ENCODE results near the gene WDR38.
"Not testable (repeated sequence)": the region's sequence is repeated elsewhere in the genome, so short reads cannot be mapped to it uniquely, and the experiment has no call there.

The WDR38 gene

DNA sequence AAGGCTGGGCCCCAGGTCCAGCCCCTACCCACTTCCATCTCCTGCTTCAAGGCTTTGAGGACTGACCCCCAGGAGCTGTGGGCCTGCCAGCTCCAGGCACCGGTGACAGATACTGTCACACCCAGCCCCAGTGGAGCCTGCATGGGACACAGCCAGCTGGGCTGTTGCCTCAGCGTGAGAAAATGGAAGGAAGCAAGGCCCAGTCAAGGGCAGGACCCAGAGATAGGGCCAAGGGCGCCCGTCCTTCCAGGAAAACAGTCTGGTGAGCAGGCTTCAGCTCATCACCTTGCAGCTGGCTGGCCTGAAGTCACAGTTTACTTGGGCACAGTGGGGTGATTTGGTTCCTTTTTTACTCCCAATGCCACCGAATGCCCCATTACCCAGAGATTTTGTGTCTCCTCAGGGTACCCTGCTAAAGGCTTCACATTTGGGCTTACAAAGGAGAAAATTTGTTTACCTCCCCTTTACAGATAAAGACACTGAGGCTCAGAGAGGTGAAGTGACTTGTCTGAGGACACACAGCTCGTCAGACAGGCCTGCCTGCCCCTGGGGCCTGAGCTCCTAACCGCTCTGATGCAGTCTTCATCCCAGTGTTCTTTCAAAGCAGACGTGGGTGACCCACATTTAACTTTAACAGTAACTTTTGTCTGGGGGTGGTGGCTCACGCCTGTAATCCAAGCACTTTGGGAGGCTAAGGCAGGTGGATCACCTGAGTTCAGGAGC, 21.5 kb upstream of the WDR38 start:
- in situ Hi-C loops (cut with HindIII; ENCODE audit: low sequenced_read_pairs), result no loop called here

DNA sequence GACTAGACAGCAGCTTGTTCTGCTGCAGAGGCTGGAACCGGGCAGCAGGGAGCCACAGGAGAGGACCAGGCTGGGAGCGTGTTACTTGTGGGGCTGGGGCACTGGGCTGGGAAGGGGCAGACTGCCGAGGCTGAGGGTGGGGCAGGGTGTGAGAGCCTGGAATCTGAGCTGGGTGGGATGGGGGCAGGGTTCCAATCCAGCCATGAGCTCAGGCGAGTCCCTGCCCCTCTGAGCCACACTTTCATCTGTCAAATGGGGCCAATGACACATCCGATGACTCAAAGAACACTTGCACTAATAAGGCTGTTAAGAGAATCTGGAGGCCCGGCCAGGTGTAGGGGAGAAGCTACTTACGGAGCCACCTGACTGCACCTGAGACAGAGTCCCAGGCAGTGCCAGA, 18.7 kb upstream of the WDR38 start:
- in situ Hi-C loops (cut with HindIII; ENCODE audit: low sequenced_read_pairs), result no loop called here

DNA sequence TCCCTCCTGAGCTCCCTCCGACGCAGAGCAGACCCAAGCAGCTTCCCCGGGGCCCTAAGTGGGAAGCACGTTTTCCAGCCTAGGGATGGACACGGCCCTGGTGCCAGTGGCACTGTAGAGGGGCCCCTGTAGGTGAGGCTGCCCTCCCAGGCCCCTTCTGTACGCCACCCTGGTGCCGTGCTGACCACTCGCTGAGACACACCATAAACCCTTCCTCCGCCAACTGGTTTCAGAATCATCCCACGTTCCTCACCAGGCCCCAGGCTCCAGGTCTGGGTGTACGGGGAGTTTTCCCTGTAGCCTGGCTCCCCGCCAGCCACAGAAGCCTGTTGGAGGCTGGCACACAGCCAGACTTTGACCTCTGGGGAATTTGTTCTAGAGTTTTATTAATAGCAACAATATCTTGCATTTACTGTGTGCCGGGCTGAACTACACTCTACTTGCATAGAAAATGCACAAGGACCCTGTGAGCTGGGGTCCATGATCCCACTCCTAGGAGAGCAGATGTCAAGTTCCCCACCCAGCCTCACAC, 18.2 kb upstream of the WDR38 start:
- in situ Hi-C loops (cut with HindIII; ENCODE audit: low sequenced_read_pairs), result no loop called here

- in situ Hi-C loops (cut with HindIII; ENCODE audit: low sequenced_read_pairs), result not testable (repeated sequence)
These were observed 15.1 kb upstream of the WDR38 start for GRCh38 chr9:124838132-124838531.

GRCh38 chr9:124838567-124839275, 14.5 kb upstream of the WDR38 start:
- in situ Hi-C loops (cut with HindIII; ENCODE audit: low sequenced_read_pairs), result not testable (repeated sequence)

GRCh38 chr9:124839612-124840299, 13.5 kb upstream of the WDR38 start:
- in situ Hi-C loops (cut with HindIII; ENCODE audit: low sequenced_read_pairs), result no loop called here

DNA sequence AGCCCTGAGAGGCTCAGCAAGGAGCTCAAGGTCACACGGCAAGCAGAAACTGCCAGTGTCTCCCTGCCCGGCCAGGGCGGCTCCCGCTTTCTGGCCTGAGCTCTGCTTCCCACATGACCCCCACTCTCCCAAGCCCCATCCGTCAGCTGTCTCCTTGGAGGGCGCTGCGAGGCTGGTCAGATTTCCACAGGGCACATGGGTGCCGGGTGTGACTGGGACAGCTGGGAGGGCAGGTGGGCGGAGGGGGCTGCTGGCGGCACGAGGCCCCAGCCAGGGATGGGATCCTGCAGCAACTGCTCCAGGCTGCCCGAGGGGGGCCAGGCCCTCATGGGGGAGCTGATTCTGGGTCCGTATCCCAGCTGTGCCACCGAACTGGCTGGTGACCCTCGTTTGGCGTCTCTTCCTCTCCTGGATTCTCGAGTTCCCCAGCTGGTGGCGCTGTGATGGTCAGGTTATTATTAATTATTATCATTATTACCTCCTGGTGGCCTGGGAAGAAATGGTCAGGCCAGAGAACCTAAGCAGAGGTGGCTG, 12.9 kb upstream of the WDR38 start:
- in situ Hi-C loops (cut with HindIII; ENCODE audit: low sequenced_read_pairs), result no loop called here

GRCh38 chr9:124841075-124841821, 12.0 kb upstream of the WDR38 start:
- in situ Hi-C loops (cut with HindIII; ENCODE audit: low sequenced_read_pairs), result no loop called here

DNA sequence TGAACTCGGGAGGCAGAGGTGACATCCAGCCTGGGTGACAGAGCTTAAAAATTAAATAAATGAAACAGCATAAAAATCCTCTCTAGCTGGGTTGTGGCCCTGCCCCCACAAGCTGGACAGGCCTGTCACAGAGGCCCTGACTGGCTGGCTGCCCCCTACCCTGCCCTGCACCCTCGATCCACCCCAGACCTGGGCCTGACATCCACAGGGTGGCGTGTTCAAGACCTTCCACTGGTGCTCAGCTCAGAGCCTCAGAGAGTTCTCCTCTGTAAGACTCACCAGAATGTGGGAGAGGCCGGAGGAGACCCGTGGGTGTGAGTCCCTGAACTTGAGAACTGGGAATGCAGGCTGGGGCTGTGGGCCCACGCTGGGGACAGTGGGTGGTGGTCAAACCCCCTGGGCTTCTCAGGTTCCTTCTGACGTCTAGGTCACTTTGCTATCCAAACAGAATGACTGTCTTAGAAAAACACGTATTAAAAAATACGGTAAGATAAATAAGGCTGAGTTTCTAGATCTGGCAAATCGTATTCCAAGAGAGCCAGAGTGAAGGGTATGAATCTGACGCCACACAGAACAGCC, 9.7 kb upstream of the WDR38 start:
- in situ Hi-C loops (cut with HindIII; ENCODE audit: low sequenced_read_pairs), result no loop called here

DNA sequence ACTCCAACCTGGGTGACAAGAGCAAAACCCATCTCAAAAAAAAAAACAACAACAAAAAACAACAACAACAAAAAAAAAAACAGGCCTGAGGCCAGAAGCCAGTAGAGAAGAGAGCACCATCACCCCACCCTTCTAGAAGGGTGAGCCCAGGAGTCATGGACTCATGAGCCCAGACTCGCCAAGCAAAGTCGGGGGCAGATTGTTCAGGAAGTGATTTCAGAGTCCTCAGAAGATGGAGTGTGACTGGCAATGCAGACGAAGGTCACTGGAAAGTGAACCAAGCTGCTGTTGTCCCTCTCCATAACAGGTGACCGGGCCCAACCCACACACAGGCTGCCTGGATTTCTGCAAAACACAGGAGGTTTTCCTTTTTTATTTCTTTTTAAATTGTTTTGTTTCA, 9.0 kb upstream of the WDR38 start:
- in situ Hi-C loops (cut with HindIII; ENCODE audit: low sequenced_read_pairs), result no loop called here

- in situ Hi-C loops (cut with HindIII; ENCODE audit: low sequenced_read_pairs), result not testable (repeated sequence)
These were observed 6.8 kb upstream of the WDR38 start for GRCh38 chr9:124846467-124846866.

GRCh38 chr9:124846969-124847368, 6.3 kb upstream of the WDR38 start:
- in situ Hi-C loops (cut with HindIII; ENCODE audit: low sequenced_read_pairs), result no loop called here

GRCh38 chr9:124849801-124850200, 3.5 kb upstream of the WDR38 start:
- in situ Hi-C loops (cut with HindIII; ENCODE audit: low sequenced_read_pairs), result no loop called here

DNA sequence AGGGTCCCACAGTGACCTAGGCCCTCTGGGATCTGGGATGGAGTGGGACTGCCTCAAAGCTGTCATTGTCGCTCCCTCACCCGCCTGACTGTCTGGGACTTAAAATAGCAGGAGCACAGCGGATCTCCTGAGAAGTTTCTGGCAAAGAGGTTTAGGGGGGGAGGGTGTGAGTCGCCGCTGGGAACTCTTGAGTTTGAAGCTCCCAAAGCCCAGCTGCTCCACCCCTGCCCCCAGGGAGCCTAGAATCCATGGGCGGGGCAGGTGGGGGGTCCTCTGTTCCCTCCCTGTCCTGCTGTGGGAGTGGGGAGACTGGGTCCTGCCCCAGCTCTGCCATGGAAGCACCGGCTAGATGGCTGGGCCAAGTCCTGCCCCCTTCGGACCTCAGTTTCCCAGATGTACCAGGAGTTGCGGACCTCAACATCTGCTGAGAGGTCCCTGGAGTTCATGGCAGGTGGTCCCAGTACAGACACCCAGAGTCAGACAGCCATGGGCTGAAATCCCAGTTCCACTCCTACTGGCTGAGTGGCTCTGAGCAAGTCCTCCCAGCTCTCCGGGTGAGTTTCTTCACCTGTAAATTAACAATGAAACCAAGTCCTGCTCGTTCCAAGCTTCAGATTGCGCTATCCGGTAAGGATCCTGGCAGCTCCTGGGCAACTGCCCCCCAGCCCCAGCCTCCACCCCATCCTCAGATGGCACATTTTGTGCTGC, 985 bp upstream of the WDR38 start:
- in situ Hi-C loops (cut with HindIII; ENCODE audit: low sequenced_read_pairs), result no loop called here

DNA sequence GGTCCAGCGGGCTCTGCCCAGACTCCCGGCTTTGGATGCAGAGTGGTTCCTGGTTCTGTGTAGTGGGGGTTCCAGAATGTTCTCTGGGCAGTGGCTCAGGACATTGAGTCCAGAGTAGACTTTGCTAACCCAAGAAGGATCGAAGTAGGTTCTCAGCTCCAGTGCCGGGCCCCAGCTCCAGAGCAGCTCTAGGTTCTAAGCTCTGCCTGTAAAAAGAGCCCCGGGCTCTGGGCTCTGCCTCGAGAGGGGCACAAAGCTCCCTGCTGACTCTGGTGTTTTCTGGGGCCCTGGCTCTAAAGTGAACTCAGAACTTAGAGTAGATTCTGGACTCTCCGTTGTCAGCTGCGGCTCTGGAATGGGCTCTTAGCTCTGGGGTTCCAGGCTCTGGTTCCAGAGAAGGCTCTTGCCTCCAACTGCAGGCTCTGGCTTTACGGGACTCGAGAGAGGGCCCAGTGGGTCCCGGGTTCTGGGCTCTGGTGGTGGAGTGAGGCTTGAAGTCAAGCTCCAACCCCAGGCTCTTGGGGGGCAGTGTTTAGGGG, 414 bp downstream of the WDR38 start:
- in situ Hi-C loops (cut with HindIII; ENCODE audit: low sequenced_read_pairs), result no loop called here

DNA sequence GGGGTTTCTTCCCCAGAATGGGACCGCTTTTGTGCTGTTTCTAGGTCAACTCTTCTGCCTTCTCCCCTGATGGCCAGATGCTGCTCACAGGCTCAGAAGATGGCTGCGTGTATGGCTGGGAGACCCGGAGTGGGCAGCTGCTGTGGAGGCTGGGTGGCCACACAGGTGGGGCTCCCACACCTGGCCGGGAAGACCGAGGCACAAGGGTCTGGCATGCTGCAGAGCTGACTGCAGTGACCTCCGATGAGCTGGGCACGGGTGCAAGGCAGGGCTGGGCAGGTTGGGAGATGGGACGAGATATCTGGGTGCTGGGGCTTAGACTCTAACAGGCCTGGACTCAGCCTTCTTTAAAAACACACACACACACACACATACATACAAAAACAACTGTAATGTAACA, 901 bp downstream of the WDR38 start:
- in situ Hi-C loops (cut with HindIII; ENCODE audit: low sequenced_read_pairs), result no loop called here

GRCh38 chr9:124854822-124855221, 1.6 kb downstream of the WDR38 start:
- in situ Hi-C loops (cut with HindIII; ENCODE audit: low sequenced_read_pairs), result no loop called here

DNA sequence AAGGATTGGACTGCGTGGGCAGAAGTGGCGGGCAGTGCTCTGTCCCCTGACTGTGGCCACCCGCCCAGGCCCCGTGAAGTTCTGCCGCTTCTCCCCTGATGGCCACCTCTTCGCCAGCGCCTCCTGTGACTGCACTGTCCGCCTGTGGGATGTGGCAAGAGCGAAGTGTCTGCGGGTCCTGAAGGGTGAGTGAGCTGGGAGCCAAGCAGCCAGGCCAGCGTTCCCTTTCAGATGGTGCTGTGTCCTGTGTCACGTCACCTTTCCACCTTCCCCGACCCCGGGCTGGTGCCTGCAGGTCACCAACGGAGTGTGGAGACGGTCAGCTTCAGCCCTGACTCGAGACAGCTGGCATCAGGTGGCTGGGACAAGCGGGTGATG, 2.3 kb downstream of the WDR38 start:
- in situ Hi-C loops (cut with HindIII; ENCODE audit: low sequenced_read_pairs), result no loop called here

DNA sequence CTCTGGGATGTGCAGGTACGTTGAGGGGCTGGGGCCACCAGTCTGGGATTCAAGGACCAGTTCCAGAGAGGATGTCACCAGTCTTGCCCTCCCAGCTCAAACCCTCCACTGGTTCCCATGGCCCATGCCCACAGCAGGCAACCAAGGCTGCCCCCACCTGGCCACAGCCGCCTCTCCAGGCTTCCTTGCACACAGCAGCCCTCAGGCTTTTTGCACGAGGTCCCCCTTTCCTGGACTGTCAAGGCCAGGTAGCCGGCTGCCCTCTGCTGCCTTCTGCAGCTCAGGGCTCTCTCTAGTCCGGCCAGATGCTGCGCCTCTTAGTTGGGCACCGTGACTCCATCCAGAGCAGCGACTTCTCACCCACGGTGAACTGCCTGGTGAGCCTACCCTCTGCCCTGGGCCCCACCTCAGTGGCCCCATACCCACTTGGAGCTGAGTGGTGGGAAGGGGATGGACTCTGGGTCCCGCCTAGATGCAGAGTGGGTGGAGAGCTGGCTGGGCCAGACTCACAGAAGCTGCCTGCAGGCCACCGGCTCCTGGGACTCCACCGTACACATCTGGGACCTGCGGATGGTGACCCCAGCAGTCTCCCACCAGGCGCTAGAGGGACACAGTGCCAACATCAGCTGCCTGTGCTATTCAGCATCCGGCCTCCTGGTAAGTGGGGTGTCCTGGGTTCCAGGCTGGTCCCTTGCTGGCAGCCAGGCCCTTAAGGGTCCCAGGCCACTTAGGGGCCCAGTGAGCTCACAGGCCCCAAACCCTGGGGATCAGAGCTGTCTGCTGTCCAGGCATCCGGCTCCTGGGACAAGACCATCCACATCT, 2.9 kb downstream of the WDR38 start:
- in situ Hi-C loops (cut with HindIII; ENCODE audit: low sequenced_read_pairs), result no loop called here

Data from DLD1 (cell line).